SK-N-SH treated with all-trans-retinoic acid at 6 μM for 48 hours (cell line): ENCODE data around the gene NCS1.

Experiments
- BACH2 ChIP-seq: fragments of 250-450 bp; sonication (Bioruptor Pico); IDR thresholded peaks from 2 replicates; pipeline ENCODE4 v1.9.0; 2021; ENCODE audit warnings: mild to moderate bottlenecking, borderline replicate concordance
- ESRRG ChIP-seq: fragments of 250-450 bp; sonication (Bioruptor Pico); IDR thresholded peaks from 2 replicates; pipeline ENCODE4 v1.6.1; 2021; ENCODE audit warnings: mild to moderate bottlenecking
- GLIS3 ChIP-seq: fragments of 250-450 bp; sonication (Bioruptor Pico); IDR thresholded peaks from 2 replicates; pipeline ENCODE4 v1.5.0; 2020; ENCODE audit warnings: mild to moderate bottlenecking, moderate library complexity
- PPARA ChIP-seq: fragments of 250-450 bp; sonication (Bioruptor Pico); IDR thresholded peaks from 2 replicates; pipeline ENCODE4 v1.5.0; 2020; ENCODE audit warnings: mild to moderate bottlenecking, borderline replicate concordance
- RARB ChIP-seq: fragments of 250-450 bp; sonication (Bioruptor Pico); IDR thresholded peaks from 2 replicates; pipeline ENCODE4 v1.8.0; 2021; ENCODE audit warnings: mild to moderate bottlenecking, moderate library complexity
- SNAI2 ChIP-seq: fragments of 250-450 bp; sonication (Bioruptor Pico); IDR thresholded peaks from 2 replicates; pipeline ENCODE4 v1.5.0; 2020; ENCODE audit warnings: mild to moderate bottlenecking, moderate library complexity
- ZC3H10 ChIP-seq: fragments of 250-450 bp; sonication (Bioruptor Pico); IDR thresholded peaks from 2 replicates; pipeline ENCODE4 v1.5.1; 2021; ENCODE audit warnings: mild to moderate bottlenecking, moderate library complexity
- ZFP3 ChIP-seq: fragments of 250-450 bp; sonication (Bioruptor Pico); IDR thresholded peaks from 2 replicates; pipeline ENCODE4 v1.5.0; 2020; ENCODE audit warnings: mild to moderate bottlenecking, moderate library complexity
- ZFP30 ChIP-seq: fragments of 450-650 bp; formaldehyde crosslinking; IDR thresholded peaks from 2 replicates; pipeline ENCODE4 v1.5.0; 2022; ENCODE audit warnings: mild to moderate bottlenecking, moderate library complexity
- ZNF70 ChIP-seq: fragments of 450-650 bp; formaldehyde crosslinking; IDR thresholded peaks from 2 replicates; pipeline ENCODE4 v1.5.0; 2020; ENCODE audit warnings: mild to moderate bottlenecking, moderate library complexity
- TF ChIP-seq, protein P1 (sequence below): fragments of 250-450 bp; sonication (Bioruptor Pico); IDR thresholded peaks from 2 replicates; pipeline ENCODE4 v1.5.1; 2020; ENCODE audit warnings: low read depth, mild to moderate bottlenecking, moderate library complexity
- TF ChIP-seq, protein P2 (sequence below): fragments of 250-450 bp; sonication (Bioruptor Pico); IDR thresholded peaks from 2 replicates; pipeline ENCODE4 v1.8.0; 2020; ENCODE audit warnings: mild to moderate bottlenecking, moderate library complexity, borderline replicate concordance
- TF ChIP-seq, protein P3 (sequence below): fragments of 250-450 bp; sonication (Bioruptor Pico); IDR thresholded peaks from 2 replicates; pipeline ENCODE4 v1.8.0; 2021; ENCODE audit warnings: low read depth, mild to moderate bottlenecking, moderate library complexity, borderline replicate concordance
- TF ChIP-seq, protein P4 (sequence below): fragments of 250-450 bp; sonication (Bioruptor Pico); IDR thresholded peaks from 2 replicates; pipeline ENCODE4 v1.5.1; 2021; ENCODE audit warnings: mild to moderate bottlenecking, moderate library complexity

GRCh38 chr9:130268521-130269211 lies 96.5 kb downstream of the NCS1 start:
- TF ChIP-seq ZNF70 (no peak), SNAI2 (no peak), ZFP30 (CRISPR knock-in tag) (no peak), PPARA (CRISPR knock-in tag) (no peak), ESRRG (CRISPR knock-in tag) (no peak), ZC3H10 (CRISPR knock-in tag) (no peak), BACH2 (CRISPR knock-in tag) (no peak), ZFP3 (CRISPR knock-in tag) (no peak), GLIS3 (CRISPR knock-in tag) (no peak), RARB (CRISPR knock-in tag) (no peak)
- TF ChIP-seq, protein P1, sequence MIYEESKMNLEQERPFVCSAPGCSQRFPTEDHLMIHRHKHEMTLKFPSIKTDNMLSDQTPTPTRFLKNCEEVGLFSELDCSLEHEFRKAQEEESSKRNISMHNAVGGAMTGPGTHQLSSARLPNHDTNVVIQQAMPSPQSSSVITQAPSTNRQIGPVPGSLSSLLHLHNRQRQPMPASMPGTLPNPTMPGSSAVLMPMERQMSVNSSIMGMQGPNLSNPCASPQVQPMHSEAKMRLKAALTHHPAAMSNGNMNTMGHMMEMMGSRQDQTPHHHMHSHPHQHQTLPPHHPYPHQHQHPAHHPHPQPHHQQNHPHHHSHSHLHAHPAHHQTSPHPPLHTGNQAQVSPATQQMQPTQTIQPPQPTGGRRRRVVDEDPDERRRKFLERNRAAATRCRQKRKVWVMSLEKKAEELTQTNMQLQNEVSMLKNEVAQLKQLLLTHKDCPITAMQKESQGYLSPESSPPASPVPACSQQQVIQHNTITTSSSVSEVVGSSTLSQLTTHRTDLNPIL (CRISPR knock-in tag): no peak
- TF ChIP-seq, protein P2, sequence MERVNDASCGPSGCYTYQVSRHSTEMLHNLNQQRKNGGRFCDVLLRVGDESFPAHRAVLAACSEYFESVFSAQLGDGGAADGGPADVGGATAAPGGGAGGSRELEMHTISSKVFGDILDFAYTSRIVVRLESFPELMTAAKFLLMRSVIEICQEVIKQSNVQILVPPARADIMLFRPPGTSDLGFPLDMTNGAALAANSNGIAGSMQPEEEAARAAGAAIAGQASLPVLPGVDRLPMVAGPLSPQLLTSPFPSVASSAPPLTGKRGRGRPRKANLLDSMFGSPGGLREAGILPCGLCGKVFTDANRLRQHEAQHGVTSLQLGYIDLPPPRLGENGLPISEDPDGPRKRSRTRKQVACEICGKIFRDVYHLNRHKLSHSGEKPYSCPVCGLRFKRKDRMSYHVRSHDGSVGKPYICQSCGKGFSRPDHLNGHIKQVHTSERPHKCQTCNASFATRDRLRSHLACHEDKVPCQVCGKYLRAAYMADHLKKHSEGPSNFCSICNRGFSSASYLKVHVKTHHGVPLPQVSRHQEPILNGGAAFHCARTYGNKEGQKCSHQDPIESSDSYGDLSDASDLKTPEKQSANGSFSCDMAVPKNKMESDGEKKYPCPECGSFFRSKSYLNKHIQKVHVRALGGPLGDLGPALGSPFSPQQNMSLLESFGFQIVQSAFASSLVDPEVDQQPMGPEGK (CRISPR knock-in tag): no peak
- TF ChIP-seq, protein P3, sequence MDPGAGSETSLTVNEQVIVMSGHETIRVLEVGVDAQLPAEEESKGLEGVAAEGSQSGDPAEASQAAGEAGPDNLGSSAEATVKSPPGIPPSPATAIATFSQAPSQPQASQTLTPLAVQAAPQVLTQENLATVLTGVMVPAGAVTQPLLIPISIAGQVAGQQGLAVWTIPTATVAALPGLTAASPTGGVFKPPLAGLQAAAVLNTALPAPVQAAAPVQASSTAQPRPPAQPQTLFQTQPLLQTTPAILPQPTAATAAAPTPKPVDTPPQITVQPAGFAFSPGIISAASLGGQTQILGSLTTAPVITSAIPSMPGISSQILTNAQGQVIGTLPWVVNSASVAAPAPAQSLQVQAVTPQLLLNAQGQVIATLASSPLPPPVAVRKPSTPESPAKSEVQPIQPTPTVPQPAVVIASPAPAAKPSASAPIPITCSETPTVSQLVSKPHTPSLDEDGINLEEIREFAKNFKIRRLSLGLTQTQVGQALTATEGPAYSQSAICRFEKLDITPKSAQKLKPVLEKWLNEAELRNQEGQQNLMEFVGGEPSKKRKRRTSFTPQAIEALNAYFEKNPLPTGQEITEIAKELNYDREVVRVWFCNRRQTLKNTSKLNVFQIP (CRISPR knock-in tag): no peak
- TF ChIP-seq, protein P4, sequence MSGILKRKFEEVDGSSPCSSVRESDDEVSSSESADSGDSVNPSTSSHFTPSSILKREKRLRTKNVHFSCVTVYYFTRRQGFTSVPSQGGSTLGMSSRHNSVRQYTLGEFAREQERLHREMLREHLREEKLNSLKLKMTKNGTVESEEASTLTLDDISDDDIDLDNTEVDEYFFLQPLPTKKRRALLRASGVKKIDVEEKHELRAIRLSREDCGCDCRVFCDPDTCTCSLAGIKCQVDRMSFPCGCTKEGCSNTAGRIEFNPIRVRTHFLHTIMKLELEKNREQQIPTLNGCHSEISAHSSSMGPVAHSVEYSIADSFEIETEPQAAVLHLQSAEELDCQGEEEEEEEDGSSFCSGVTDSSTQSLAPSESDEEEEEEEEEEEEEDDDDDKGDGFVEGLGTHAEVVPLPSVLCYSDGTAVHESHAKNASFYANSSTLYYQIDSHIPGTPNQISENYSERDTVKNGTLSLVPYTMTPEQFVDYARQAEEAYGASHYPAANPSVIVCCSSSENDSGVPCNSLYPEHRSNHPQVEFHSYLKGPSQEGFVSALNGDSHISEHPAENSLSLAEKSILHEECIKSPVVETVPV (CRISPR knock-in tag): no peak
